HEK293T (cell line): ENCODE results near the gene ESRRB.

Experiments
- ARNT ChIP-seq: fragments of 450-650 bp; IDR thresholded peaks from 2 replicates; pipeline ENCODE4 v1.6.1; 2017; ENCODE audit warnings: mild to moderate bottlenecking
- BHLHE40 ChIP-seq: fragments of 450-650 bp; IDR thresholded peaks from 2 replicates; pipeline ENCODE4 v1.6.1; 2016; ENCODE audit warnings: mild to moderate bottlenecking, moderate library complexity, borderline replicate concordance
- CTBP1 ChIP-seq: fragments of 450-650 bp; IDR thresholded peaks from 2 replicates; pipeline ENCODE4 v1.6.1; 2016; ENCODE audit warnings: borderline replicate concordance
- ELF4 ChIP-seq: fragments of 450-650 bp; IDR thresholded peaks from 2 replicates; pipeline ENCODE4 v1.6.1; 2017; ENCODE audit warnings: antibody characterized with exemption
- FOXA1 ChIP-seq: fragments of 450-650 bp; IDR thresholded peaks from 2 replicates; pipeline ENCODE4 v1.6.1; 2016; ENCODE audit warnings: mild to moderate bottlenecking
- HDGF ChIP-seq: fragments of 450-650 bp; IDR thresholded peaks from 2 replicates; pipeline ENCODE4 v1.6.1; 2017; ENCODE audit warnings: antibody characterized with exemption, borderline replicate concordance
- L3MBTL2 ChIP-seq: fragments of 450-650 bp; conservative IDR thresholded peaks from 2 replicates; pipeline ENCODE4 v1.6.1; 2016; ENCODE audit warnings: mild to moderate bottlenecking
- LEF1 ChIP-seq: fragments of 450-650 bp; IDR thresholded peaks from 2 replicates; pipeline ENCODE4 v1.6.1; 2017; ENCODE audit warnings: mild to moderate bottlenecking, borderline replicate concordance
- NFRKB ChIP-seq: fragments of 450-650 bp; IDR thresholded peaks from 2 replicates; pipeline ENCODE4 v1.6.1; 2016; ENCODE audit warnings: mild to moderate bottlenecking, moderate library complexity
- SP1 ChIP-seq: fragments of 450-650 bp; IDR thresholded peaks from 2 replicates; pipeline ENCODE4 v1.6.1; 2017
- SUZ12 ChIP-seq: fragments of 450-650 bp; IDR thresholded peaks from 2 replicates; pipeline ENCODE4 v1.6.1; 2016; ENCODE audit warnings: mild to moderate bottlenecking
- TARDBP ChIP-seq: fragments of 450-650 bp; IDR thresholded peaks from 2 replicates; pipeline ENCODE4 v1.6.1; 2016
- TF ChIP-seq, protein P1 (sequence below): fragments of 450-650 bp; IDR thresholded peaks from 2 replicates; pipeline ENCODE4 v1.6.1; 2016

DNA sequence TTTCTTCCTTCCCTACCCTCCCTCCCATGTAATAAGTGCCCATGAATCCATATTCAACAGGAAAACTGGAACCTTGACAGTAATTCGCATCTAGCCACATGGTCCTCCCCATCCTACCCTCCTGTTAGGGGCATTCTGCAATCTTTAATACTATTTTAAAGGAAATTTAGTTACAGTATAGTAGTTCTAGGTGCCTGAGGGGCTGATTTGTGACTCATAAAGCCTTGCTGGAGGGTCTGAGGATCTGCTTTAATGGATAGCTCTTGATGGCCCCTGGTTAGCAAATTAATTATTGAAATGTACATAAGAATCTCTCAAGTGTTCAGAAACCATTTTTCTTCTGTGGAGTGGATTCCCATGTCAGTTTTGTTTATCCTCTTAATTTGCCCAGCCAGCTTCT lies 54.1 kb downstream of the ESRRB start:
- TF ChIP-seq ELF4, result no peak
- TF ChIP-seq FOXA1, result no peak
- no peak for TF ChIP-seq BHLHE40
- TF ChIP-seq, protein P1, sequence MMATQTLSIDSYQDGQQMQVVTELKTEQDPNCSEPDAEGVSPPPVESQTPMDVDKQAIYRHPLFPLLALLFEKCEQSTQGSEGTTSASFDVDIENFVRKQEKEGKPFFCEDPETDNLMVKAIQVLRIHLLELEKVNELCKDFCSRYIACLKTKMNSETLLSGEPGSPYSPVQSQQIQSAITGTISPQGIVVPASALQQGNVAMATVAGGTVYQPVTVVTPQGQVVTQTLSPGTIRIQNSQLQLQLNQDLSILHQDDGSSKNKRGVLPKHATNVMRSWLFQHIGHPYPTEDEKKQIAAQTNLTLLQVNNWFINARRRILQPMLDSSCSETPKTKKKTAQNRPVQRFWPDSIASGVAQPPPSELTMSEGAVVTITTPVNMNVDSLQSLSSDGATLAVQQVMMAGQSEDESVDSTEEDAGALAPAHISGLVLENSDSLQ, result no peak
- no peak for TF ChIP-seq HDGF
- no peak for TF ChIP-seq L3MBTL2
- no peak for TF ChIP-seq SUZ12
- no peak for TF ChIP-seq SP1
- no peak for TF ChIP-seq LEF1
- TF ChIP-seq NFRKB, result no peak
- TF ChIP-seq ARNT, result no peak
- no peak for TF ChIP-seq TARDBP
- no peak for TF ChIP-seq CTBP1
